AG10803 (cell line): Measurements from ENCODE around the gene PDSS2.

Source experiments
- DNase-seq: peaks from one replicate; pipeline ENCODE4 v3.0.0; 2010; ENCODE audit warnings: low read depth
- H3K4me3 ChIP-seq: 2 replicates; pipeline ENCODE4 v1.5.1; 2011; ENCODE audit warnings: mild to moderate bottlenecking, low read length, control low read depth
- TF ChIP-seq, protein P1 (sequence below): conservative IDR thresholded peaks from 2 replicates; pipeline ENCODE4 v1.5.1; 2011; ENCODE audit warnings: mild to moderate bottlenecking, low read length, control low read depth, inconsistent platforms

PDSS2 gene

DNA sequence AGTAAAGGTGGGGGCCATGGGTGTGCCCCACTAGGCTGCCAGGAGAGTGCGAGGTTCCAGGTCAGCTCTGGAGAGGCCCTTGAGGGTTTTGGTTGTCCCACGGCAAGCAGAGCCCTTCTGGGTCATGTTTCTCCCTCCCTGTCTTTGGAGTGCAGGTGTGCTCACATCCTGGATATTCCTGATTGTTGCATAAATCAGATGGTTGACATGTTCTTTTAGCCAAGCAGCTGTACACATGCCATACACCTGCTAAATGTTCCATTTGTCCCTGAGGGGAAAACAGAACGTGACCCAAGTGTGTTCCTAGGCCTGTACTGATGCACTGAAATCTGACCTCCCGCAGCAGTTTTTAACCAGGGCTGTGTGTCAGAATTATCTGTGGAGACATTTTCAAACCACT is 266.5 kb downstream of the PDSS2 start:
- no peak for DNase-seq
- TF ChIP-seq, protein P1, sequence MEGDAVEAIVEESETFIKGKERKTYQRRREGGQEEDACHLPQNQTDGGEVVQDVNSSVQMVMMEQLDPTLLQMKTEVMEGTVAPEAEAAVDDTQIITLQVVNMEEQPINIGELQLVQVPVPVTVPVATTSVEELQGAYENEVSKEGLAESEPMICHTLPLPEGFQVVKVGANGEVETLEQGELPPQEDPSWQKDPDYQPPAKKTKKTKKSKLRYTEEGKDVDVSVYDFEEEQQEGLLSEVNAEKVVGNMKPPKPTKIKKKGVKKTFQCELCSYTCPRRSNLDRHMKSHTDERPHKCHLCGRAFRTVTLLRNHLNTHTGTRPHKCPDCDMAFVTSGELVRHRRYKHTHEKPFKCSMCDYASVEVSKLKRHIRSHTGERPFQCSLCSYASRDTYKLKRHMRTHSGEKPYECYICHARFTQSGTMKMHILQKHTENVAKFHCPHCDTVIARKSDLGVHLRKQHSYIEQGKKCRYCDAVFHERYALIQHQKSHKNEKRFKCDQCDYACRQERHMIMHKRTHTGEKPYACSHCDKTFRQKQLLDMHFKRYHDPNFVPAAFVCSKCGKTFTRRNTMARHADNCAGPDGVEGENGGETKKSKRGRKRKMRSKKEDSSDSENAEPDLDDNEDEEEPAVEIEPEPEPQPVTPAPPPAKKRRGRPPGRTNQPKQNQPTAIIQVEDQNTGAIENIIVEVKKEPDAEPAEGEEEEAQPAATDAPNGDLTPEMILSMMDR = no peak
- H3K4me3 ChIP-seq = no peak overlapping the region

GRCh38 chr6:107187630-107188029 is 271.7 kb downstream of the PDSS2 start:
- no peak for DNase-seq
- TF ChIP-seq, protein P1 = no peak
- H3K4me3 ChIP-seq = no peak overlapping the region

- TF ChIP-seq, protein P1 = no peak
- DNase-seq = no peak
- H3K4me3 ChIP-seq = no peak overlapping the region
Measured at GRCh38 chr6:107186047-107186446, 273.3 kb downstream of the PDSS2 start.

GRCh38 chr6:107185391-107185970 is 273.9 kb downstream of the PDSS2 start:
- no peak for DNase-seq
- no peak overlapping the region for H3K4me3 ChIP-seq
- TF ChIP-seq, protein P1 = no peak

DNA sequence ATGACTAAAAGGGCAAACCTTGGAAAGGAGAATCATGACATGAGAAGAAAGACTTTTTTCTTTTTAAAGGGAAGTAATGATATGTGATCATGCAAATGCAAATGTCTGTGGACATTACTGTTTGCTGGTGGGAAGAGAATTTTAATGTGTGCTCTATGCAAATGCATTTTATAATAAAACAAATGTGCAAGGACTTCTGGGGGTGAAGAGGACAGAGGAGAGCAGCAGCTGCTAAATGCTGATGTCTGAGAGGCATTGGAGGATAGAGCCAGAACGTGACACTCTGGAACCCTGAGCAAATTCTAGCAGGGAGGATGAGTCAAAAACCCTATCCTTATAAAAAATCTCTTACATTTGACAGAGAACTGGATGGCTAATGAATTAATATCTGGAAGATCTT is 274.9 kb downstream of the PDSS2 start:
- TF ChIP-seq, protein P1 = no peak

GRCh38 chr6:107180099-107180498 is 279.3 kb downstream of the PDSS2 start:
- no peak overlapping the region for H3K4me3 ChIP-seq
- DNase-seq = no peak
- TF ChIP-seq, protein P1 = no peak

More for the DNA sequence above, 274.9 kb downstream of the PDSS2 start:
- DNase-seq = no peak
- no peak overlapping the region for H3K4me3 ChIP-seq

DNA sequence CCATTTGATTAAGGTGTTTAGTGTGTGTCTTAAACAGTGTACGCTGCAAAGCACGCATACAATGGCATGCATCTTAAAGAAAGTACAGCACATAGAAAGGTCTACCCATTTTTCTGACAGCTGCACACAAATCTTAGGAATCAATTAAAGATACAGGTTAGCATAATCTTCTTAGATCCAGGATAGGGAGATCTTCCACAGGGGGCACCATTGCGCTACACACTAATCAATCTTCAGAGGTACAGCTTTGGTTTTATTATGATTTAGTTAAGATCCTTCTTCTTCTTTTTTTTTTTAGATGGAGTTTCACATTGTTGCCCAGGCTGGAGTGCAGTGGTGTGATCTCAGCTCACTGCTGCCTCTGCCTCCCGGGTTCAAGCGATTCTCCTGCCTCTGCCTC is 280.4 kb downstream of the PDSS2 start:
- no peak overlapping the region for H3K4me3 ChIP-seq
- TF ChIP-seq, protein P1 = peak; percentile 30; the same call in 1 of the 2 replicates
- no peak for DNase-seq
